GM19351 (cell line): Measurements from ENCODE around the gene ENGASE.

Source experiments
- ATAC-seq: cut with Tn5 transposase; IDR thresholded peaks from one replicate; pipeline ENCODE4 v1.9.1; 2021; ENCODE audit warnings: mild to moderate bottlenecking, moderate library complexity; ENCODE audit not compliant: unreplicated experiment

Gene ENGASE

GRCh38 chr17:79078476-79079190 is 4.0 kb downstream of the ENGASE start:
- ATAC-seq, result no peak

- no peak for ATAC-seq
These were observed 5.0 kb downstream of the ENGASE start for GRCh38 chr17:79079421-79080200.

- ATAC-seq, result no peak
These were observed 5.7 kb downstream of the ENGASE start for GRCh38 chr17:79080349-79080748.

- no peak for ATAC-seq
These were observed 6.2 kb downstream of the ENGASE start for GRCh38 chr17:79080761-79081290.

- no peak for ATAC-seq
These were observed 7.1 kb downstream of the ENGASE start for GRCh38 chr17:79081571-79082276.

- no peak for ATAC-seq
These were observed 7.9 kb downstream of the ENGASE start for GRCh38 chr17:79082311-79083190.

- no peak for ATAC-seq
These were observed 8.8 kb downstream of the ENGASE start for GRCh38 chr17:79083191-79083971.

GRCh38 chr17:79084291-79085153 is 9.9 kb downstream of the ENGASE start:
- no peak for ATAC-seq

GRCh38 chr17:79085154-79085920 is 10.7 kb downstream of the ENGASE start:
- ATAC-seq, result no peak

- no peak for ATAC-seq
These were observed 11.4 kb downstream of the ENGASE start for GRCh38 chr17:79085921-79086551.

GRCh38 chr17:79086609-79087427 is 12.2 kb downstream of the ENGASE start:
- no peak for ATAC-seq

- ATAC-seq, result no peak
These were observed 13.0 kb downstream of the ENGASE start for GRCh38 chr17:79087428-79088143.

GRCh38 chr17:79088247-79088996 is 13.8 kb downstream of the ENGASE start:
- no peak for ATAC-seq

- ATAC-seq, result no peak
These were observed 14.3 kb downstream of the ENGASE start for GRCh38 chr17:79088997-79089328.

- ATAC-seq, result no peak
These were observed 15.3 kb downstream of the ENGASE start for GRCh38 chr17:79089720-79090442.
